Activated CD4-positive, alpha-beta T cell treated with anti-CD3 and anti-CD28 coated beads, Interleukin-2, amount 10 ng/mL, durations not matched to agents 24 days and 14 days (primary cell): ENCODE data around the gene GPX4. TPM values are rescaled to one million over a fixed set of nuclear protein-coding genes. Genes with fewer than 3 reads are reported as not detected.

Source experiments
- DNase-seq: peaks from one replicate; pipeline ENCODE4 v3.0.0; 2022
- H3K27ac Mint-ChIP-seq: one replicate; pipeline ENCODE4 v1.8.0; 2022; ENCODE audit warnings: mild to moderate bottlenecking, mixed read lengths
- H3K27me3 Mint-ChIP-seq: one replicate; pipeline ENCODE4 v1.8.0; 2022; ENCODE audit warnings: mixed read lengths
- H3K36me3 Mint-ChIP-seq: one replicate; pipeline ENCODE4 v1.8.0; 2022; ENCODE audit warnings: low read depth, mild to moderate bottlenecking, mixed read lengths
- H3K4me1 Mint-ChIP-seq: one replicate; pipeline ENCODE4 v1.8.0; 2021; ENCODE audit warnings: mixed read lengths
- H3K4me3 Mint-ChIP-seq: one replicate; pipeline ENCODE4 v1.8.0; 2022; ENCODE audit warnings: mild to moderate bottlenecking, moderate library complexity, mixed read lengths
- H3K9me3 Mint-ChIP-seq: one replicate; pipeline ENCODE4 v1.8.0; 2021; ENCODE audit warnings: mixed read lengths
- intact Hi-C: fragments of 100-400 bp; cut with micrococcal nuclease; formaldehyde crosslinking; loops from one replicate; pipeline ENCODE4 v1.15.1; 2023
- total RNA-seq: library from RNA; stranded (reverse); gene quantifications from 2 replicates; pipeline ENCODE4 v1.2.3, GENCODE V29; 2022

Gene GPX4
- total RNA-seq, 1 donor from 2014 or later = 239 TPM

- intact Hi-C loops = no loop called here
- Mint-ChIP-seq H3K9me3 (no peaks in the 10 kb centered on the region), H3K36me3 (peaks cover 21% of the 10 kb centered on the region), H3K27me3 (no peaks in the 10 kb centered on the region), H3K4me1 (peaks cover 5% of the 10 kb centered on the region), H3K4me3 (no peak overlapping the region), H3K27ac (no peak overlapping the region)
- no peak for DNase-seq
These were observed 46.7 kb downstream of the GPX4 start for GRCh38 chr19:1150333-1151036.

GRCh38 chr19:1151037-1151724 is 47.4 kb downstream of the GPX4 start:
- Mint-ChIP-seq H3K4me3 (no peak overlapping the region), H3K9me3 (no peaks in the 10 kb centered on the region), H3K4me1 (peaks cover 2% of the 10 kb centered on the region), H3K36me3 (peaks cover 19% of the 10 kb centered on the region), H3K27me3 (no peaks in the 10 kb centered on the region), H3K27ac (no peak overlapping the region)
- DNase-seq = no peak
- intact Hi-C loops = no loop called here

- Mint-ChIP-seq H3K4me3 (no peak overlapping the region), H3K4me1 (peaks cover 2% of the 10 kb centered on the region), H3K36me3 (peaks cover 17% of the 10 kb centered on the region), H3K27ac (no peak overlapping the region), H3K27me3 (no peaks in the 10 kb centered on the region), H3K9me3 (no peaks in the 10 kb centered on the region)
- intact Hi-C loops = no loop called here
- no peak for DNase-seq
These were observed 48.3 kb downstream of the GPX4 start for GRCh38 chr19:1151917-1152587.

- no peak for DNase-seq
- Mint-ChIP-seq H3K36me3 (peaks cover 16% of the 10 kb centered on the region), H3K4me3 (no peak overlapping the region), H3K27me3 (no peaks in the 10 kb centered on the region), H3K27ac (no peak overlapping the region), H3K9me3 (no peaks in the 10 kb centered on the region), H3K4me1 (peaks cover 2% of the 10 kb centered on the region)
- intact Hi-C loops = no loop called here
These were observed 50.3 kb downstream of the GPX4 start for GRCh38 chr19:1153891-1154730.

- Mint-ChIP-seq H3K4me3 (no peak overlapping the region), H3K36me3 (peaks cover 11% of the 10 kb centered on the region), H3K27me3 (no peaks in the 10 kb centered on the region), H3K9me3 (no peaks in the 10 kb centered on the region), H3K4me1 (no peaks in the 10 kb centered on the region), H3K27ac (no peak overlapping the region)
- DNase-seq = no peak
- intact Hi-C loops = no loop called here
These were observed 51.0 kb downstream of the GPX4 start for GRCh38 chr19:1154731-1155351.

- H3K36me3 Mint-ChIP-seq = peaks cover 11% of the 10 kb centered on the region
- H3K27ac Mint-ChIP-seq = no peak overlapping the region
- intact Hi-C loops = no loop called here
- no peaks in the 10 kb centered on the region for H3K9me3 Mint-ChIP-seq
- H3K4me3 Mint-ChIP-seq = no peak overlapping the region
- no peak for DNase-seq
- no peaks in the 10 kb centered on the region for H3K4me1 Mint-ChIP-seq
- H3K27me3 Mint-ChIP-seq = no peaks in the 10 kb centered on the region
These were observed 51.8 kb downstream of the GPX4 start for GRCh38 chr19:1155352-1156304.

Other genes starting within 250 kb of the GPX4 start
- 1.4 and 2.5 TPM in 2 replicates for gene CFD, start 244.3 kb upstream of the GPX4 start, total RNA-seq
- gene MED16, start 210.8 kb upstream of the GPX4 start, total RNA-seq = 58.1 and 61.1 TPM in 2 replicates
- not detected in 2 replicates for gene RNU6-9, start 210.5 kb upstream of the GPX4 start, total RNA-seq
- 86.8 and 91.5 TPM in 2 replicates for gene R3HDM4, start 190.8 kb upstream of the GPX4 start, total RNA-seq
- gene KISS1R, start 186.7 kb upstream of the GPX4 start, total RNA-seq = 12.9 and 16.8 TPM in 2 replicates
- 35.6 and 36.6 TPM in 2 replicates for gene ARID3A, start 178.0 kb upstream of the GPX4 start, total RNA-seq
- 104 and 111 TPM in 2 replicates for gene WDR18, start 119.6 kb upstream of the GPX4 start, total RNA-seq
- 0.07 TPM in 1 of 2 replicates, not detected in the other for gene GRIN3B, start 103.6 kb upstream of the GPX4 start, total RNA-seq
- gene TMEM259, start 82.9 kb upstream of the GPX4 start, total RNA-seq = 154 and 156 TPM in 2 replicates
- gene RNU6-2, start 82.5 kb upstream of the GPX4 start, total RNA-seq = not detected in 2 replicates
- 112 TPM in 2 replicates for gene CNN2, start 77.4 kb upstream of the GPX4 start, total RNA-seq
- 15.8 TPM in 2 replicates for gene ABCA7, start 63.9 kb upstream of the GPX4 start, total RNA-seq
- gene ARHGAP45, start 36.8 kb upstream of the GPX4 start, total RNA-seq = 176 and 183 TPM in 2 replicates
- 273 and 274 TPM in 2 replicates for gene POLR2E, start 8.6 kb upstream of the GPX4 start, total RNA-seq
- gene SBNO2, start 70.3 kb downstream of the GPX4 start, total RNA-seq = 97.1 and 98.9 TPM in 2 replicates
- gene STK11, start 101.8 kb downstream of the GPX4 start, total RNA-seq = 70.3 and 70.9 TPM in 2 replicates
- 1.7 and 1.9 TPM in 2 replicates for gene CBARP, start 134.0 kb downstream of the GPX4 start, total RNA-seq
- 254 and 269 TPM in 2 replicates for gene ATP5F1D, start 137.8 kb downstream of the GPX4 start, total RNA-seq
- gene MIDN, start 144.6 kb downstream of the GPX4 start, total RNA-seq = 72.3 and 82.4 TPM in 2 replicates
- 237 TPM in 2 replicates for gene CIRBP, start 165.3 kb downstream of the GPX4 start, total RNA-seq
- gene FAM174C, start 171.5 kb downstream of the GPX4 start, total RNA-seq = 115 and 126 TPM in 2 replicates
- gene EFNA2, start 181.9 kb downstream of the GPX4 start, total RNA-seq = not detected in 2 replicates